ENCODE results near the gene DPP6. TPM values are rescaled to one million over a fixed set of nuclear protein-coding genes. Genes with fewer than 3 reads are reported as not detected.

DPP6 gene
- total RNA-seq, 1 donor from 2014 or later: 0.62 TPM

GRCh38 chr7:154783281-154783909, 731.2 kb downstream of the DPP6 start:
- ATAC-seq (no peak), DNase-seq (ENCODE audit: low spot score) (no peak)
- intact Hi-C loops (cut with DNase I): no loop called here

GRCh38 chr7:154785898-154786297, 733.7 kb downstream of the DPP6 start:
- no peak for ATAC-seq
- intact Hi-C loops (cut with DNase I): no loop called here
- no peak for DNase-seq (ENCODE audit: low spot score)

- ATAC-seq (no peak), DNase-seq (ENCODE audit: low spot score) (no peak)
- intact Hi-C loops (cut with DNase I): no loop called here
Observed at GRCh38 chr7:154789404-154789803, 737.2 kb downstream of the DPP6 start.

GRCh38 chr7:154791611-154792010, 739.4 kb downstream of the DPP6 start:
- intact Hi-C loops (cut with DNase I): no loop called here
- no peak for DNase-seq (ENCODE audit: low spot score)

GRCh38 chr7:154792436-154793055, 740.3 kb downstream of the DPP6 start:
- DNase-seq (ENCODE audit: low spot score) (no peak), ATAC-seq (no peak)
- intact Hi-C loops (cut with DNase I): no loop called here

More at GRCh38 chr7:154791611-154792010, 739.4 kb downstream of the DPP6 start:
- ATAC-seq: no peak

GRCh38 chr7:154794147-154794780, 742.1 kb downstream of the DPP6 start:
- no peak for ATAC-seq
- intact Hi-C loops (cut with DNase I): no loop called here

GRCh38 chr7:154795014-154795413, 742.8 kb downstream of the DPP6 start:
- DNase-seq (ENCODE audit: low spot score) (no peak), ATAC-seq (no peak)
- intact Hi-C loops (cut with DNase I): no loop called here

More at GRCh38 chr7:154794147-154794780, 742.1 kb downstream of the DPP6 start:
- no peak for DNase-seq (ENCODE audit: low spot score)

GRCh38 chr7:154795437-154795836, 743.2 kb downstream of the DPP6 start:
- ATAC-seq (no peak), DNase-seq (ENCODE audit: low spot score) (no peak)
- intact Hi-C loops (cut with DNase I): no loop called here

- ATAC-seq (no peak), DNase-seq (ENCODE audit: low spot score) (no peak)
- intact Hi-C loops (cut with DNase I): no loop called here
Observed at GRCh38 chr7:154804449-154804848, 752.3 kb downstream of the DPP6 start.

- intact Hi-C loops (cut with DNase I): no loop called here
- ATAC-seq: no peak
- no peak for DNase-seq (ENCODE audit: low spot score)
Observed at GRCh38 chr7:154812027-154812426, 759.8 kb downstream of the DPP6 start.

- ATAC-seq: no peak
- DNase-seq (ENCODE audit: low spot score): no peak
- intact Hi-C loops (cut with DNase I): no loop called here
Observed at GRCh38 chr7:154817224-154817896, 765.2 kb downstream of the DPP6 start.

GRCh38 chr7:154827007-154827406, 774.8 kb downstream of the DPP6 start:
- ATAC-seq (no peak), DNase-seq (ENCODE audit: low spot score) (no peak)
- intact Hi-C loops (cut with DNase I): no loop called here

- intact Hi-C loops (cut with DNase I): no loop called here
- DNase-seq (ENCODE audit: low spot score) (no peak), ATAC-seq (no peak)
Observed at GRCh38 chr7:154832557-154833138, 780.5 kb downstream of the DPP6 start.

GRCh38 chr7:154836021-154836448, 783.8 kb downstream of the DPP6 start:
- intact Hi-C loops (cut with DNase I): no loop called here
- ATAC-seq: no peak
- no peak for DNase-seq (ENCODE audit: low spot score)

- ATAC-seq: no peak
- DNase-seq (ENCODE audit: low spot score): no peak
- intact Hi-C loops (cut with DNase I): no loop called here
Observed at GRCh38 chr7:154837087-154837486, 784.9 kb downstream of the DPP6 start.

GRCh38 chr7:154837622-154838021, 785.4 kb downstream of the DPP6 start:
- ATAC-seq (no peak), DNase-seq (ENCODE audit: low spot score) (no peak)
- intact Hi-C loops (cut with DNase I): no loop called here

GRCh38 chr7:154840086-154840485, 787.9 kb downstream of the DPP6 start:
- ATAC-seq: no peak
- intact Hi-C loops (cut with DNase I): no loop called here
- no peak for DNase-seq (ENCODE audit: low spot score)

GRCh38 chr7:154841731-154842331, 789.6 kb downstream of the DPP6 start:
- intact Hi-C loops (cut with DNase I): no loop called here
- ATAC-seq: no peak
- no peak for DNase-seq (ENCODE audit: low spot score)

GRCh38 chr7:154842591-154842990, 790.4 kb downstream of the DPP6 start:
- DNase-seq (ENCODE audit: low spot score): no peak
- ATAC-seq: no peak

More at GRCh38 chr7:154842591-154842990, 790.4 kb downstream of the DPP6 start:
- intact Hi-C loops (cut with DNase I): no loop called here

Data from sciatic nerve (tissue), 2 donors.